ENCODE results near the gene SMAGP.

The SMAGP gene

GRCh38 chr12:51219322-51219721 is 50.9 kb downstream of the SMAGP start:
- H3K4me3 ChIP-seq (ENCODE audit: low read length), result no peak overlapping the region
- TF ChIP-seq CTCF (conservative IDR thresholded peaks at IDR 0.05; ENCODE audit: low read depth, low read length), result no peak
- no peak for DNase-seq (ENCODE audit: low read depth)

- peak overlapping the region; percentile 75 for H3K4me3 ChIP-seq (ENCODE audit: low read length)
- no peak for DNase-seq (ENCODE audit: low read depth)
- TF ChIP-seq CTCF (conservative IDR thresholded peaks at IDR 0.05; ENCODE audit: low read depth, low read length), result no peak
Observed at GRCh38 chr12:51218607-51219161, 51.5 kb downstream of the SMAGP start.

- TF ChIP-seq CTCF (conservative IDR thresholded peaks at IDR 0.05; ENCODE audit: low read depth, low read length), result peak; percentile 56
- DNase-seq (ENCODE audit: low read depth), result no peak
- H3K4me3 ChIP-seq (ENCODE audit: low read length), result peak within 1 kb of the TSS; percentile 75
Observed at GRCh38 chr12:51217968-51218606, 52.1 kb downstream of the SMAGP start, which contains the start of gene POU6F1. Gene POU6F1, minus strand, starts transcription at chr12:51218062. Its CDS starts 11,226 bp downstream, at chr12:51206836.

GRCh38 chr12:51217133-51217967 is 52.9 kb downstream of the SMAGP start:
- TF ChIP-seq CTCF (conservative IDR thresholded peaks at IDR 0.05; ENCODE audit: low read depth, low read length), result peak; percentile 35
- H3K4me3 ChIP-seq (ENCODE audit: low read length), result peak overlapping the region; percentile 75
- DNase-seq (ENCODE audit: low read depth), result no peak

GRCh38 chr12:51216642-51217041 is 53.6 kb downstream of the SMAGP start:
- DNase-seq (ENCODE audit: low read depth), result no peak
- peak overlapping the region; percentile 75 for H3K4me3 ChIP-seq (ENCODE audit: low read length)
- TF ChIP-seq CTCF (conservative IDR thresholded peaks at IDR 0.05; ENCODE audit: low read depth, low read length), result no peak

- TF ChIP-seq CTCF (conservative IDR thresholded peaks at IDR 0.05; ENCODE audit: low read depth, low read length), result no peak
- no peak for DNase-seq (ENCODE audit: low read depth)
- H3K4me3 ChIP-seq (ENCODE audit: low read length), result no peak overlapping the region
Observed at GRCh38 chr12:51214895-51215294, 55.3 kb downstream of the SMAGP start.

All from retinal pigment epithelial cell (primary cell).